Gastrocnemius medialis (tissue), 4 donors: Measurements from ENCODE around the gene KIRREL3.

Experiments used
- POLR2A ChIP-seq, 2 donors: fragments of 450-650 bp; IDR thresholded peaks; one replicate each; pipeline ENCODE4 v1.6.1; 2017; ENCODE audit warnings: antibody characterized with exemption in 2 of 2, mild to moderate bottlenecking in 2 of 2, moderate library complexity in 2 of 2
- TF ChIP-seq, protein P1 (sequence below), 5 experiments: fragments of 450-650 bp in 3 of 5; fragments of 200-600 bp in 2 of 5; sonication (generic) in 2 of 5; IDR thresholded peaks in 4 of 5; conservative IDR thresholded peaks in 1 of 5; 1 replicate in 4 of 5; 2 replicates in 1 of 5; pipeline ENCODE4 v1.5.1; 2016 to 2019; ENCODE audit warnings: antibody characterized with exemption in 5 of 5, mild to moderate bottlenecking in 3 of 5, moderate library complexity in 3 of 5

GRCh38 chr11:126664643-126665042 is 335.9 kb downstream of the KIRREL3 start:
- TF ChIP-seq, protein P1, sequence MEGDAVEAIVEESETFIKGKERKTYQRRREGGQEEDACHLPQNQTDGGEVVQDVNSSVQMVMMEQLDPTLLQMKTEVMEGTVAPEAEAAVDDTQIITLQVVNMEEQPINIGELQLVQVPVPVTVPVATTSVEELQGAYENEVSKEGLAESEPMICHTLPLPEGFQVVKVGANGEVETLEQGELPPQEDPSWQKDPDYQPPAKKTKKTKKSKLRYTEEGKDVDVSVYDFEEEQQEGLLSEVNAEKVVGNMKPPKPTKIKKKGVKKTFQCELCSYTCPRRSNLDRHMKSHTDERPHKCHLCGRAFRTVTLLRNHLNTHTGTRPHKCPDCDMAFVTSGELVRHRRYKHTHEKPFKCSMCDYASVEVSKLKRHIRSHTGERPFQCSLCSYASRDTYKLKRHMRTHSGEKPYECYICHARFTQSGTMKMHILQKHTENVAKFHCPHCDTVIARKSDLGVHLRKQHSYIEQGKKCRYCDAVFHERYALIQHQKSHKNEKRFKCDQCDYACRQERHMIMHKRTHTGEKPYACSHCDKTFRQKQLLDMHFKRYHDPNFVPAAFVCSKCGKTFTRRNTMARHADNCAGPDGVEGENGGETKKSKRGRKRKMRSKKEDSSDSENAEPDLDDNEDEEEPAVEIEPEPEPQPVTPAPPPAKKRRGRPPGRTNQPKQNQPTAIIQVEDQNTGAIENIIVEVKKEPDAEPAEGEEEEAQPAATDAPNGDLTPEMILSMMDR (IDR thresholded peaks at IDR 0.05 in 4 of 5, conservative IDR thresholded peaks at IDR 0.05 in 1 of 5), result no peak
- TF ChIP-seq POLR2A (IDR thresholded peaks at IDR 0.05), result no peak
